ENCODE measurements around the gene BIN1. TPM values are rescaled to one million over a fixed set of nuclear protein-coding genes. Genes with fewer than 3 reads are reported as not detected.

The BIN1 gene
- total RNA-seq, 6 experiments from 2014 or later, result 22.6 to 26.1 (median 23.5) TPM

- no peak for DNase-seq
- Mint-ChIP-seq H3K9me3 (no peaks in the 10 kb centered on the region), H3K4me3 (no peak overlapping the region), H3K27me3 (ENCODE audit: insufficient read depth) (peaks cover 11% of the 10 kb centered on the region), H3K27ac (no peak overlapping the region), H3K4me1 (ENCODE audit: low read depth) (no peaks in the 10 kb centered on the region), H3K36me3 (ENCODE audit: low read depth) (no peaks in the 10 kb centered on the region)
- TF ChIP-seq CTCF (IDR thresholded peaks at IDR 0.05), result no peak
Measured at GRCh38 chr2:127000194-127000593, 106.8 kb downstream of the BIN1 start.

GRCh38 chr2:126999106-126999756 lies 107.7 kb downstream of the BIN1 start:
- Mint-ChIP-seq H3K27me3 (ENCODE audit: insufficient read depth) (peaks cover 7% of the 10 kb centered on the region), H3K4me1 (ENCODE audit: low read depth) (no peaks in the 10 kb centered on the region), H3K27ac (no peak overlapping the region), H3K36me3 (ENCODE audit: low read depth) (no peaks in the 10 kb centered on the region), H3K9me3 (no peaks in the 10 kb centered on the region), H3K4me3 (no peak overlapping the region)
- TF ChIP-seq CTCF (IDR thresholded peaks at IDR 0.05), result no peak
- DNase-seq, result no peak

DNA sequence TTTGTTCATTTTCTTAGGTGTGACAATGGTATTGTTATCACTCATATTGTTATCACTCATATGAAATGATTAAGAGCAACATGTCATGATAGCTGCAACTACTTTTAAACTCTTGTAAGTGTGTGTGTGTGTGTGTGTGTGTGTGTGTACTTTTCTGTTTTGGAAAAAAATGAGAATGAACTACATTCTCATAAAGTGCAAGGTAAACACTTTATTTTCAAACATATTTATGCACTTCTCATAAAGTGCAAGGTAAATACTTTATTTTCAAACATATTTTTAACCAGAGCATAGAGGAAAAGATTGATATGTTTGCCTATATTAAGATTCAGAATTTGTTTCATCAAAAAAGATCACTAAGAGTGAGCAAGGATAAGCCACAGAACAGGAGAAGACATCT lies 108.5 kb downstream of the BIN1 start:
- Mint-ChIP-seq H3K27ac (no peak overlapping the region), H3K36me3 (ENCODE audit: low read depth) (no peaks in the 10 kb centered on the region), H3K4me1 (ENCODE audit: low read depth) (no peaks in the 10 kb centered on the region), H3K4me3 (no peak overlapping the region), H3K9me3 (no peaks in the 10 kb centered on the region), H3K27me3 (ENCODE audit: insufficient read depth) (peaks cover 7% of the 10 kb centered on the region)
- DNase-seq, result no peak
- TF ChIP-seq CTCF (IDR thresholded peaks at IDR 0.05), result no peak

Other genes starting within 250 kb of the BIN1 start
- not detected for gene TEX51, start 208.3 kb downstream of the BIN1 start, total RNA-seq (2021; fragmentation: NEBNext Ultra II Directional; extraction: Animal tissue kit (Norgen Biotek cat#: 25700))
- under 1 TPM; 0.09 to 0.17 (median 0.13) TPM for gene CYP27C1, start 113.1 kb upstream of the BIN1 start, total RNA-seq (2021; fragmentation: NEBNext Ultra II Directional; extraction: Animal tissue kit (Norgen Biotek cat#: 25700))
- gene ERCC3, start 187.0 kb upstream of the BIN1 start, total RNA-seq (2021; fragmentation: NEBNext Ultra II Directional; extraction: Animal tissue kit (Norgen Biotek cat#: 25700)), result 10 to 100 TPM; 33.0 to 38.5 (median 36.3) TPM

All from HFFc6 (cell line).